Colon (tissue), 2 donors: ENCODE data around the gene ADCY2.

Source experiments
- FAIRE-seq: peaks from 2 replicates; lab custom pipeline; 2012; peaks lifted over from hg19 to GRCh38; lab: Jason Lieb, UNC
- donor health status: control.
- donor health status: control.

The ADCY2 gene

GRCh38 chr5:7668161-7668560 lies 272.2 kb downstream of the ADCY2 start:
- no peak for FAIRE-seq

DNA sequence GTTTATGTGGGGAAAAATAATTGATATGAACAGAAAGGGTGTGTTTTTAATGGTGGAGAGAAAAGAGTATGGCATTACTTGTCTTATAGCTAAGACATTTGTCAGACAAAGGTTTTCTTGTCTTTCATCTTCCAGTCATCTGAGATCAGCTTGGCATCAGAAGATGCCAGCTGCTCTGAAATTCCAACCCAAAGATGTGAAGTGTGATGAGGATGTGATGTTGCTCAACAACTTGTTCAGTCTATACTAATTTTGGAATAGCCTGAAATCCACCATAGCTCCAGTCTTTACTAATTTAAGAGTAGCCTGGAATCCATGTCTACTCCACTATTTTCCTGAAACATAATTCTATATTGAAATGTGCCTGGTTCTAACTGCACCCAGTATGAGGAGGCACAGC lies 272.7 kb downstream of the ADCY2 start:
- FAIRE-seq, result no peak

DNA sequence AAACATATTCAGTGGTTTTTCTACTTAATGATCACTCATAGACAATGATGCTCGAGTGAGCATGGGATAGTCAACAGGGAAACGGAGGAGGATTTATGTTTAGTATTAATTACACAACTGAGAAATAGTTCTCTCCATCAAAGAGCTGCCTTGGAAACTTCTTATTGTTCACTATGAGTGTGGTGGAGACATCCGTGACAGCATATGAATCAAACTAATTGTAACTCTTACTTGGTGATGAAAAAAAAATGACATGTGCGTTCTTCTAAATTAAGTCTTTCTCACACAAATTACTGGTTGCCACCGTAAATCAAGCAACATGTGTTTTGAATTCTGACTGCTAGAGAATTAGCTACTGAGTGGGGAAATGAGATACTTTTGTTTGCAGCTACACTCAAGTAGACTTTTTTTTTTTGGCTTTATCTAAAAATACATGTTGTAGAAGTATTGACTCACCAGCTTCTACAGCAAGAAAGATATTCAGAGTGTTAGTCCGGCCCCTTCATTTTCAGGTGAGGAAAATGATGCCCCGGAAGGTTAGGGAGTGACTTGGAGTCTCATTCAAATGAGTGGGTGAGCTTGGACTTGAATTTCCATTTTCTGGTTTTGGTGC lies 275.5 kb downstream of the ADCY2 start:
- FAIRE-seq, result no peak

DNA sequence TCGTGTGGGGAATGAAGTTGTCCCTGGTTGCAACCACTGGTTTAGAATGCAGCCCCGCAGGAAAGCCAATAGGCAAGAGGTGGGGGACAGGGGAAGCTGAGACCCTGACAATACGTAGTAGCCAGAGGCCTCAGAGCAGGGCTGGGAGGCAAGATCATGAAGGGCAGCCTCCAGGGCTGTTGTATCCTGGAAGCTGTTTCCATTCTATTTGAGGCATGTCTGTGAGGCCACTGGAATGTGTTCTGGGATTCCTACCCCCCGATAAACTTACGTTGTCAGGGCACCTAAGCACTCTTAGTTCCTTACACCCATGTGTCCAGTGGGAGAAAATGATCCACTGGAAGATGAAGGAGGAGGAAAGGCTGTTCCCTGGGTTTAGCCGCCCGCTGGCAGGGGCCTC lies 277.7 kb downstream of the ADCY2 start:
- no peak for FAIRE-seq

- no peak for FAIRE-seq
Measured at GRCh38 chr5:7676455-7676854, 280.5 kb downstream of the ADCY2 start.

GRCh38 chr5:7678030-7678429 lies 282.1 kb downstream of the ADCY2 start:
- no peak for FAIRE-seq

DNA sequence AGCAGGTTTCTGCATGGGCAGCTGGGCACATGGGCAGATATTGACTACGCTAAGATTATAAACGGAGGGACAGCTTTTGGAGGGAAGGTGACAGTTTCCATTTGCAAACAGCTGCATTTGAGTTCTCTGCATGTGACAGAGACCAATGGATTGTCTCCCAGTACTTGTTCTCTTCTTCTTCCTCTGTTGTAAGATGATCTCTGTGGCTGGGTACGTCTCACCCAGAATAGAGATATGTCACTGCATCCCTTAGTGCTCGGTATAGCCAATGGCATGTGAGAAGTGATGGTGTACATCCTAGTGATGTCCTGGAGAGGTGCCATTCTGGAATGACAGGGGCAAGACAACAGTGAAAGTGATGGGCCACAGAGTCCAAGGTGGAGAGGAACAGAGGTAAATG lies 283.7 kb downstream of the ADCY2 start:
- FAIRE-seq, result no peak

DNA sequence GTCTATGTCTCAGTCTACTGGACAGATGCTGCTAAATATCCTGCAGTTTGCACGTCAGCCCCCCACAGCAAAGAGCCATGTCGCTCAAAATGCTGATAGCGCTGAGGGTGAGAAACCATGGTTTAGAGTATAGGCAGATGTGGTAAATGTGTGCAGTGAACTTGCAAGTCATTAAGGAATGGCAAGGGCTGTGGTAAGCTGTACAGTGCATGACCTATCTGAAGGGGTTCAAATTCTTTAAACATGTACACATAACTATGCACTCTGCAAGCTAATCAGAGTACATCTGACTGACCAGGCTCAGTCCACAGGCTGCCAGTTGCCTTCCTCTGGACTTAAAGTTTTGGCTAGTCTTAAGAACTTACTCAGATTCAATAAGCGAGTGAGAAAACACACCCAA lies 284.3 kb downstream of the ADCY2 start:
- FAIRE-seq, result no peak

- no peak for FAIRE-seq
Measured at GRCh38 chr5:7682379-7682778, 286.4 kb downstream of the ADCY2 start.

GRCh38 chr5:7683753-7684152 lies 287.8 kb downstream of the ADCY2 start:
- FAIRE-seq, result no peak

GRCh38 chr5:7684826-7685225 lies 288.9 kb downstream of the ADCY2 start:
- no peak for FAIRE-seq

DNA sequence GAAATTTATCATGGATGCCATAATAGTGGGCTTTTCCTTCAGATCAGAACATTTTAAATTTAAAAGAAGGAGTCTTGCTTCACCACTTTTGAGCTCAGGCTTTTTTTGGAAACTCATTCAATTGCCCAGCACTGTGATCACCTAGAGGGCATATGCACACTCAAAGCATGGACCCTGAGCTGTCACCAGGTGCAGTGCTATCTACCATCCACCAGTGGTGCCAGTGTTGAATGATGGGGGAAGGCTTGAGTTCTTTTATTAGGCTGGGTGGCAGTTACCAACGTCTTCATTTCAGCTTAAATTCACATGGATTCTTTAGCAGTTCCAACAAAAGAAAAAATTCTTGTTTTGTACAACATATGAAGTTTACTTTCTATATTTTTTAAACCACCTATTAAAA lies 290.9 kb downstream of the ADCY2 start:
- no peak for FAIRE-seq

- FAIRE-seq, result no peak
Measured at GRCh38 chr5:7690557-7690956, 294.6 kb downstream of the ADCY2 start.

DNA sequence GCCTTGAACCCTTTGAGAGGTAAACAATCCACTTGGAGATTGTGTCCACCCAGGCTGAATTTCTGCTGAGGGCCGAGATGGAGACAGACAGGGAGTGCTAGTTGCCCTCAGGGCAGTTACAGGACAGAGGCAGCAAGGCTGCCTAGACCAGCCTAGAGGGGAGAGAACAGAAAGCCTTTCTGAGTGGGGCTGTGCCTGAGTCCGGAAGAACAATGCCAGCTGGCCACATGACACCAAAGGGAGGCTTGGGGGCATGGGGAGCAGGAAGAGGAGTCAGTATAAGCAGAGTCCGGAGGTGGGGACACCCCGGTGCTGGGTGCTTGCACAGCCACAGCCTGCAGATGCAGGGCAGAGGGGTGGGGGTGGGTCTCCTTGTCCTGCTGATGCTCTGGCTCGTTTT lies 309.3 kb downstream of the ADCY2 start:
- FAIRE-seq, result no peak

- no peak for FAIRE-seq
Measured at GRCh38 chr5:7705736-7706135, 309.8 kb downstream of the ADCY2 start.

DNA sequence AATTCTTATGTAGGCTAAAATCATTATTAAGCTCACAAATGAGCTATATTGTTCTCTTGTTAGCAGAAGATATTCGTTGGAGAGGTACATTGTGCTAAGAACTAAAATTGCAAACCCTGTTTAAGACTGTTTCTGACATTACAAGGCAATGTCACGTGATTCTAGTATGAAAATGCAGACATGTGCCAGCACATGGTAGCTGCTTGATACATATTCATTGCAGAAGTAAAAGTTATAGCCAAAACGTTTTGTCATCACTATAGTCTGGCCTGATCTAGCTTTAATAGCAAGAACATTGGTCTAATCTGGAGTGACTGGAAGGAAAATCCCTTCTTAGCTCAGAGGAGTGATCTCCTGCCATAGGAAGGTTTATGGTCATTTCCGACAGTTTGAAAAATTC lies 310.3 kb downstream of the ADCY2 start:
- no peak for FAIRE-seq

DNA sequence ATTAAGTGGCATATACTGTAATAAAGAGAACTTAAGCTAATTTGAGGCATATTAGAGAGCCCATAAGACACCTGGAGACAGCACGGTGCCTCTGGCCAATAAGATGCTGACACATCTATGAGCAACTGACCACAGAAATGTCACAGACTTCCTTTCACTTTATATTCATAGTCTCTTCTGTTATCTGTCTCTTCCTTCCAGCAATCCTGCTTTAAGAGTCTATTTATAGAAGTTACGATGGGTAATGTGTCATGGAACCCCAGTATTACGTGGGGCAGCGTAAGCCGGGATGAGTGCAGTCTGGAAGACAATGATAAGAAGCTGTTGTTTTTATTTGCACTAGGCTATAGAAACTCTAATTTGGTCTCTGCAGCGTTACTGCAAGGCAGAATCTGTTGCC lies 318.2 kb downstream of the ADCY2 start:
- no peak for FAIRE-seq

DNA sequence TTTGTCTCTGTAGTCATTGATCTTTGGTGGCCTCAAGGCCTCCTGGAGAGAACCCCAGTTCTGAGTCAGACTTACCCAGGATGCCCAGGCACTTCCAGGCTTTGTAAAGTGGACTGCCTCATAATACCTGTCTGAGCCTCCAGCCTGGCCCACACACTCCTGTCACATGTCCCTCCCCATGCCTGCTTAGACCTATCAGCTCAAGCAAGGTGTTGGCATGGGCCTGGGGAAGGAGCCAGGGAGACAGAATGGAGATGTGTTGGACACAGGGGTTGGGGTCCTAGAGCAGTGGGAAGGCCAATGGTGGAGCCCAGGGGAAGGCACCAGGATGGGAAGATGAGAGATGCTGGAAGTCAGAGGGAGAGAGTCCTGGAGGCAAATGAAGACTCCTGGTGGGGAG lies 318.8 kb downstream of the ADCY2 start:
- FAIRE-seq, result no peak

DNA sequence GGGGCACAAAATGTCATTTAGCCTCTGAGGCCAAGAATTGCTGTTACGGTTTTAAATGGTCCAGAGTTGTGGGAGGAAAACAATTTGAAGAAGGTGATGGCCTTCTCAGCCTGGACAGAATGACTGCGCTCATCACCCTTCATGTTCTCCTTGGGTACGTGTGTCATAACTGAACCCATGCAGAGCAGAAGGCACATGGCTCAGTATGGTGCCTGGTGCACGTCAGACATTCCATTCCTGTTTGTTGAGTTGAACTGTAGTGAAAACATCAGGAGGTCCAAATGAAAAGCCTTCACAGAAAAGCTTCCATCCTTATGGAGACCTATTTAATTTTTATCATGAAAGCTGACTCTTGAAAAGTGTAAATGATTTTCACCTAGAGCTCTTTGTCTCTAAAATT lies 321.8 kb downstream of the ADCY2 start:
- no peak for FAIRE-seq

GRCh38 chr5:7728076-7728475 lies 332.1 kb downstream of the ADCY2 start:
- no peak for FAIRE-seq

DNA sequence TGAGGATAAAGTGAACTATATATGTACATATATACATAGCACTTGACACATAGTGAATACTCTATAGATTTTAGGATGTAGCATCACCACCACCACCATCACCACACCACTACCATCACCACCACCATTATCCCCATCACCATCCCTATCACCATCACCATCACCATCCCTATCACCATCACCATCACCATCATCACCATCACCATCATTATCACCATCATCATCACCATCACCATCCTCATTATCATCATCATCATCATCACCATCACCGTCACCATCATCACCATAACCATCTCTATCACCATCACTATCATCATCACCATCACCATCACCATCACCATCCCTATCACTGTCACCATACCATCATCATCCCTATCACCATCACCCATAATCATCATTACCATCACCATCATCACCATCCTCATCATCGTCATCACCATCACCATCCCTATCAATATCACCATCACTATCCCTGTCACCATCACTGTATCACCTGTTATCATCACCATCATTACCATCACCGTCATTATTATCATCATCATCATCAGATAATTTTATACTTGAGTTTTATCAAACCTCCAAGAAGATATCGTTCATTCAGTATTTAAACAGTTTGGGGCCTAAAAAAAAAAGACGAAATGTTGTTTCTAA lies 345.6 kb downstream of the ADCY2 start:
- no peak for FAIRE-seq

DNA sequence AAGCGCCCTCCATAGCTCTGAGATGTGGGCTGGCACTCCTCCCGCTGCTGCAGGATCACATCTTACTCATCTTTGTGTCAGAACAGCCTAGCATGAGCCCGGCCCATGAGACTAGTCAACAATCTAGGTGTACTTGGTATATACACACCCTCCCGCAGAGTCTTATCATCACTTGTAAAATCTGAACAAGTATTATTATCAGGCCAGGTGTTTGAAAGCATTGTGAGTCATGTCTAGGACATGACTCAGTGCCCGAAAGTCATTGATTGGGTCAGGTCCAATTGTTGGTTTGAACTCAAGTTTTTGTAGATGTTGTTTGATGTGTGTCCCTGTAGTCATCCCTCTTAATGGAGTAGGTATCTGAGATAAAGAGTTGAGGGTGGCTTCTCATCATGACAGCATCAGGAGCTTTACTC lies 346.3 kb downstream of the ADCY2 start:
- FAIRE-seq, result no peak

- no peak for FAIRE-seq
Measured at GRCh38 chr5:7745882-7746610, 350.1 kb downstream of the ADCY2 start.

- FAIRE-seq, result no peak
Measured at GRCh38 chr5:7747728-7748127, 351.8 kb downstream of the ADCY2 start.
